Lung (tissue), 12 donors: ENCODE results near the gene GRID1. TPM values are rescaled to one million over a fixed set of nuclear protein-coding genes. Genes with fewer than 3 reads are reported as not detected.

Experiments
- ATAC-seq: fragments of 200-7000 bp; cut with Tn5 transposase; one replicate; pipeline ENCODE4 v1.9.1; 2020; ENCODE audit warnings: moderate number of reproducible peaks; ENCODE audit not compliant: insufficient read depth, low FRiP score
- DNase-seq, 3 donors: peaks; one replicate each; pipeline ENCODE4 v3.0.0-alpha.2; 2013 to 2017
- H3K27ac ChIP-seq, 2 donors: one replicate each; pipeline ENCODE4 v1.5.1; 2013; ENCODE audit warnings: mild to moderate bottlenecking in 2 of 2, moderate library complexity in 2 of 2, control low read depth in 1 of 2, inconsistent platforms in 1 of 2, low read depth in 1 of 2, low read length in 1 of 2
- H3K27me3 ChIP-seq, 3 donors: one replicate each; pipeline ENCODE4 v1.5.1; 2013; ENCODE audit warnings: low read length in 2 of 3; ENCODE audit not compliant: control insufficient read depth in 3 of 3, insufficient read depth in 3 of 3
- H3K36me3 ChIP-seq, 4 donors: one replicate each; pipeline ENCODE4 v1.5.1; 2013; ENCODE audit warnings: low read length in 4 of 4, mild to moderate bottlenecking in 1 of 4, moderate library complexity in 1 of 4; ENCODE audit not compliant: control insufficient read depth in 4 of 4, insufficient read depth in 4 of 4
- H3K4me1 ChIP-seq, 5 donors: one replicate each; pipeline ENCODE4 v1.5.1; 2013; ENCODE audit warnings: low read length in 5 of 5, mild to moderate bottlenecking in 2 of 5, moderate library complexity in 1 of 5; ENCODE audit not compliant: control insufficient read depth in 5 of 5, insufficient read depth in 5 of 5
- H3K4me3 ChIP-seq: one replicate; pipeline ENCODE4 v1.5.1; 2013; ENCODE audit warnings: mild to moderate bottlenecking, control low read depth, moderate library complexity
- H3K9ac ChIP-seq, 2 donors: one replicate each; pipeline ENCODE4 v1.5.1; 2013; ENCODE audit warnings: low read length in 2 of 2, control low read depth in 1 of 2; ENCODE audit not compliant: insufficient read depth in 1 of 2
- H3K9me3 ChIP-seq, 4 donors: one replicate each; pipeline ENCODE4 v1.5.1; 2013; ENCODE audit warnings: low read length in 3 of 4, mild to moderate bottlenecking in 1 of 4, moderate library complexity in 1 of 4; ENCODE audit not compliant: control insufficient read depth in 4 of 4, insufficient read depth in 3 of 4
- WGBS, 2 donors: extraction: QIAGEN DNeasy Blood & Tissue Kit; methylation state at CpG; one replicate each; pipeline ENCODE4 v1.1.7; 2013; 5-methylcytosine and 5-hydroxymethylcytosine counted together
- polyA plus RNA-seq, 2 donors: library from polyadenylated mRNA; stranded (reverse); fragments of 200-250 nt; gene quantifications; one replicate each; pipeline ENCODE4 v1.2.1, GENCODE V29; 2013
- total RNA-seq, 2 donors: library from RNA; depleted of rRNA in 1 of 2; stranded (reverse); fragments of >200 nt in 1 of 2; gene quantifications; one replicate each; pipeline ENCODE4 v1.2.1, GENCODE V29; 2014 to 2021
- TF ChIP-seq, protein P1 (sequence below): IDR thresholded peaks from 2 replicates; pipeline ENCODE4 v1.5.1; 2012; ENCODE audit warnings: mild to moderate bottlenecking; ENCODE audit errors: control extremely low read depth, extremely low read depth
- donor health status: control.
- donor health status: control.
- donor health status: Bipolar disorder and iron deficiency.
- donor health status: healthy.
- donor health status: DM: yes; HTN: yes; CAD: no.

GRID1 gene
- total and polyA plus RNA-seq, 4 donors = 1.1 to 3.6 (median 2.2) TPM

DNA sequence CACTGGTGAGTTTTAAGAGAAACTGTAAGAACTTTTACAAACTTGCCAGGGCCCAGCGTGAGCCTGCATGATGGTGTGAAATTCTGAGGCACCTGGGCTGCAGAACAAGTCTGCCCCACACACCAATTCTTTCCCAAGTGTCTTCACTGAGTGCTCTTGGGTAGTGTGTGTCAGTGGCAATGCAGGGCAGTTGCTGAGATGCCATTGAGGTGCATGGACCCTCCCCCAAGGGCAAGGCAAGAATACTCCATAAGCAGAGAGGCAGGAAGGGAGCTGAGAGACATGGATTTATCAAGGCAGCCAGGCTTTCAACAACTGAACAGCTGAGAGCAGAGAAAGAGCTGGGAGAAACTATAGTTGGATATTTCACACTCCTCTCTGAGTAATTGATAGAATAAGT, 801.2 kb downstream of the GRID1 start:
- ATAC-seq (no peak), DNase-seq (no peak)
- Histone ChIP-seq H3K36me3 (no peaks in the 10 kb centered on the region), H3K27ac (no peak overlapping the region), H3K9ac (no peak overlapping the region), H3K9me3 (no peaks in the 10 kb centered on the region), H3K27me3 (no peaks in the 10 kb centered on the region), H3K4me3 (no peak overlapping the region), H3K4me1 (no peaks in the 10 kb centered on the region)
- WGBS, 2 donors = 47 to 67% methylated on average over 1 of the region's 1 CpG
- TF ChIP-seq, protein P1, sequence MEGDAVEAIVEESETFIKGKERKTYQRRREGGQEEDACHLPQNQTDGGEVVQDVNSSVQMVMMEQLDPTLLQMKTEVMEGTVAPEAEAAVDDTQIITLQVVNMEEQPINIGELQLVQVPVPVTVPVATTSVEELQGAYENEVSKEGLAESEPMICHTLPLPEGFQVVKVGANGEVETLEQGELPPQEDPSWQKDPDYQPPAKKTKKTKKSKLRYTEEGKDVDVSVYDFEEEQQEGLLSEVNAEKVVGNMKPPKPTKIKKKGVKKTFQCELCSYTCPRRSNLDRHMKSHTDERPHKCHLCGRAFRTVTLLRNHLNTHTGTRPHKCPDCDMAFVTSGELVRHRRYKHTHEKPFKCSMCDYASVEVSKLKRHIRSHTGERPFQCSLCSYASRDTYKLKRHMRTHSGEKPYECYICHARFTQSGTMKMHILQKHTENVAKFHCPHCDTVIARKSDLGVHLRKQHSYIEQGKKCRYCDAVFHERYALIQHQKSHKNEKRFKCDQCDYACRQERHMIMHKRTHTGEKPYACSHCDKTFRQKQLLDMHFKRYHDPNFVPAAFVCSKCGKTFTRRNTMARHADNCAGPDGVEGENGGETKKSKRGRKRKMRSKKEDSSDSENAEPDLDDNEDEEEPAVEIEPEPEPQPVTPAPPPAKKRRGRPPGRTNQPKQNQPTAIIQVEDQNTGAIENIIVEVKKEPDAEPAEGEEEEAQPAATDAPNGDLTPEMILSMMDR = no peak

DNA sequence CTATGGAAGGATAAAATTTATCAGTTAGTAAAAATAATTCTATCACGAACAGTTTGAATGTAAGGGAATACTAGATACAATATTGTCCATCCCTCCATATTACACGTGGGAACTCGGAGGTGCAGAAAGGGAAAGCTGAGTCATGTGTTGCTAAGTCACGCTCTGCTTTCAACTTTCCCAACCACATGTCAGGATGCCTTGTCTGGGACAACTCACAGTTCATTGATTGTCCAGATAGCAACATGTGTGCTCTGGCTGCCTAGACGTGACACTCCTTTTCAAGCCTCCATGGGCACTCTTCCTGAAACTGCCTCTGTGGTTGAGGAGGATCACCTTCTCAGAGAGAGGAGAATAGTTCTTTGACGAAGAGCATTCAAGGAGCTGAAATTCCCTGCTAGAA, 808.1 kb downstream of the GRID1 start:
- no peak for ATAC-seq
- TF ChIP-seq, protein P1 = no peak
- no peaks in the 10 kb centered on the region for H3K36me3 ChIP-seq
- no peak overlapping the region for H3K4me3 ChIP-seq
- H3K9me3 ChIP-seq = peaks cover 0 to 2% (median 0%) of the 10 kb centered on the region in 4 donors
- H3K4me1 ChIP-seq = peaks cover 0 to 3% (median 0%) of the 10 kb centered on the region in 5 donors
- 78 to 80% methylated on average over 6 of the region's 6 CpGs for WGBS, 2 donors
- DNase-seq = no peak
- no peaks in the 10 kb centered on the region for H3K27me3 ChIP-seq
- H3K27ac ChIP-seq = no peak overlapping the region
- H3K9ac ChIP-seq = no peak overlapping the region

DNA sequence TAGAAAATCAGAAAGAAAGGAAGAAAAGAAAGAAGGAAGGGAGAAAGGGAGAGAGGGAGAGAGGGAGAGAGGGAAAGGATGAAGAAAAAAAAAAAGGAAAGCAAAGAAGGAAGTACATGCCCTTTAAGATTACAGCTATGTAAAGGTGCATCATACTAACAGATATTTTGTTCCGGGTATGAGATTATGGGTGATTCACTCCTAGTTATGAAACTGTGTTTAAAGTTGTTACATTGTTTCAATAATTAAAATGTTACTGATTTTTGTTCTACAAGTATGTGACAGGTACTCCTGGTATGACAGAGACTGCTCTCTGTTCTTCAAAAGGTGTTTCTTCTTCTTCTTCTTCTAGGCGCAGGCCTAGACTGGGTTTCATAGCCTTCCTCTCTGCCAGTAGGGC, 808.9 kb downstream of the GRID1 start:
- TF ChIP-seq, protein P1 = no peak
- Histone ChIP-seq H3K9me3 (peaks cover 0 to 2% (median 0%) of the 10 kb centered on the region in 4 donors), H3K4me3 (no peak overlapping the region), H3K27ac (no peak overlapping the region), H3K9ac (no peak overlapping the region), H3K36me3 (no peaks in the 10 kb centered on the region), H3K4me1 (peaks cover 0 to 3% (median 0%) of the 10 kb centered on the region in 5 donors), H3K27me3 (no peaks in the 10 kb centered on the region)
- no peak for ATAC-seq
- WGBS, 2 donors = 92 to 98% methylated on average over 2 of the region's 2 CpGs
- DNase-seq = no peak

DNA sequence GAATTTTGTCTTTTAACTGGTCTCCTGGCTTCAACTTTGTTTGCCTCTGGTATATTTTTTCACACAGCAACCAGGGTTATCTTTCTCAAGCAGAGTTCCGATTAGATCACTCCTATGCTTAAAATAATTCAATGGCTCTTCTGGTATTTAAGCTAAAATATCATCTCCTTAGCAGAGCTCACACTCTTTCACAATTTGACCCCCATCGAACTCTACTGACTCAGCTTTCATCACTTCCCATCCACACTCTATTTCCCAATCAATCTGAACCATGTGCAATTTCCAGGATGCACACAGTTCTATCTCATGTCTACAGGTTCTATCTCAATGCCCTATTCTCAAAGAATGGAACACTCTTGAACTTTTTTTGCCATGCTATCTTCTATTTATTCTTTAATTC, 809.5 kb downstream of the GRID1 start:
- 62 to 63% methylated on average over 2 of the region's 2 CpGs for WGBS, 2 donors
- peaks cover 0 to 3% (median 0%) of the 10 kb centered on the region in 5 donors for H3K4me1 ChIP-seq

More for the DNA sequence above, 809.5 kb downstream of the GRID1 start:
- no peak for DNase-seq
- Histone ChIP-seq H3K27me3 (no peaks in the 10 kb centered on the region), H3K4me3 (no peak overlapping the region), H3K9me3 (peaks cover 0 to 2% (median 0%) of the 10 kb centered on the region in 4 donors), H3K27ac (no peak overlapping the region), H3K9ac (no peak overlapping the region), H3K36me3 (no peaks in the 10 kb centered on the region)
- no peak for ATAC-seq
- TF ChIP-seq, protein P1 = no peak
